Stimulated activated CD8-positive, alpha-beta memory T cell treated with anti-CD3 and anti-CD28 coated beads, Interleukin-7, amount 100 ng/mL, for 4 hours (primary cell): ENCODE measurements around the gene PMP22.
"Not testable (repeated sequence)": the region's sequence is repeated elsewhere in the genome, so short reads cannot be mapped to it uniquely, and the experiment has no call there.

Source experiments
- DNase-seq, 2 donors: peaks; one replicate each; pipeline ENCODE4 v3.0.0-alpha.2; 2020; ENCODE audit warnings: low read depth in 2 of 2

The PMP22 gene

DNA sequence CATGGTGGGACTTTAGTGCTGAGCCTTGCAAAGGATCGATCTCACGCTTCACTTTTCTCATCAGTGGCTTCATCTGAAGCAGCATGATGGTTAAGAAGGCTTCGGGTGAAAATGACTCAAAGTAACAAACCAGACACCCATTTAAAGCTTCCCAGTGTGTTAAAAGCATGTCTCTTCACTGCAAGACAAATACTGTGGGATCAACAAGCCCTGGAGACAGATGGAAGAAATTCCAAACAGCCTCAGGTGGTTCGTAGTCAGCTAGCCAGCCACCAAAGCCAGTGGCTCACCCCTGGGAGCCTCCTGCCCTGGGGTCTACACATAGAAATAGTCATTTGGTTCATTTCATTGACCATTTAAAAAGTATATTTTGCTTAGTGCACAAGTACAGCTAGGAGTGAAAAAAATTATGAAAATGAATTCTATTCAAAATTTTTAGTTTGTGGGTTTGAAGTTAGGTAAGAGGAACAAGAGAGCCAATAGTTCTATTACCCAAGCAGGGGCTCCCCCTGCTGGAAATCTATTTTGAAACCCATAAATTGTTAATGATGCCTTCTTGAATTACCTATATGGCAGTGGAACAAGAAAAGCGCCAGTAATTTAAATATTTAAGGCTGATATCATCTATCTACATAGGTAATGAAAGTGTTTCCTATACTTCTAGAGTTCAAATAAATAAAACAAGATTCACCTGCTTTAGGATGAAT lies 51.6 kb downstream of the PMP22 start:
- no peak for DNase-seq

- DNase-seq = no peak
Observed at GRCh38 chr17:15210247-15210646, 54.9 kb downstream of the PMP22 start.

GRCh38 chr17:15203062-15203461 lies 62.1 kb downstream of the PMP22 start:
- not testable (repeated sequence) for DNase-seq

DNA sequence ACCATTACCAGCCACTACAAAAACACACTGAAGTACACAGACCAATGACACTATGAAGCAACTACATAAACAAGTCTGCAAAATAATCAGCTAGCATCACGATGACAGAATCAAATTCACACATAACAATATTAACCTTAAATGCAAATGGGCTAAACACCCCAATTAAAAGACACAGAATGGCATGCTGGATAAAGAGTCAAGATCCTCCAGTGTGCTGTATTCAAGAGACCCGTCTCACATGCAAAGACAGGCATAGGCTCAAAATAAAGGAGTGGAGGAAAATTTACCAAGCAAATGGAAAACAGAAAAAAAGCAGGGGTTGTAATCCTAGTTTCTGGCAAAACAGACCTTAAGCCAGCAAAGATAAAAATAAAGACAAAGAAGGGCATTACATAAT lies 64.6 kb downstream of the PMP22 start:
- DNase-seq = not testable (repeated sequence)

GRCh38 chr17:15197229-15197628 lies 67.9 kb downstream of the PMP22 start:
- no peak for DNase-seq

DNA sequence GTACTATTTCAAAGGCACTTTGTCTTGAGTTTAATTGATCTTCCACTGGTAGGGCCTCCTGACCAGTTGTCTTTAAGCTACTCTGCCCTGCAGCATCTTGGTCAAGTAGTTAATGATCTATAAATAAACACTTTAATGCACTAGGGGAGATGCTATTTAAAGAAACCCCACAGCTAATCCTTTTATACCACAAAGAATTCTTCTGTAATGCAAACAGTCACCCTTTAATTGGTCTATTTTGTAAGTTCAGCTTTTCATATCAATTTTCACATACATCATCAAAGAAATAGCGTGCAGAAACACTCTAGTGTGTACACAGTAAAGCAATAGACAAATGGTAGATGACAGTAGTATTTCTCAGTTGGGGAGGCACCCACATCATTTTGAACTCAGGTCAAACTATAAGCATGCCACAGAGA lies 70.3 kb downstream of the PMP22 start:
- no peak for DNase-seq

DNA sequence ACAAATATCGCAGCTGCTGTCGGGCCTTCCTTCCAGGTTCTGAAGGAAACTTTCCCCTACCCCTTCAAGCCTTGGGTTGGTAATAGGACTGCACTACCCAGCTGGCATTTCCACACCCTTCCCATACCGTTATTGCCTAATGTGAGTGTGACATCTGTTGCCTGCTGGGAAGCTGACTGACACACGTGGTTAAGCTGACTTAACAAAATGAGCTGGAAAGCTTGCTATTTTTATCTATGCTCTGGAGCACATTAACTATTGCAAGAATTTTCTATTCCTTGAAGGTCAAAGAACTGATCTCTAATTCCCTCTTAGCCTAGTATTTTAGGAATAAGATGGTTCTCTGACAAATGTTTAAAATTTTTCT lies 79.5 kb downstream of the PMP22 start:
- DNase-seq = no peak

DNA sequence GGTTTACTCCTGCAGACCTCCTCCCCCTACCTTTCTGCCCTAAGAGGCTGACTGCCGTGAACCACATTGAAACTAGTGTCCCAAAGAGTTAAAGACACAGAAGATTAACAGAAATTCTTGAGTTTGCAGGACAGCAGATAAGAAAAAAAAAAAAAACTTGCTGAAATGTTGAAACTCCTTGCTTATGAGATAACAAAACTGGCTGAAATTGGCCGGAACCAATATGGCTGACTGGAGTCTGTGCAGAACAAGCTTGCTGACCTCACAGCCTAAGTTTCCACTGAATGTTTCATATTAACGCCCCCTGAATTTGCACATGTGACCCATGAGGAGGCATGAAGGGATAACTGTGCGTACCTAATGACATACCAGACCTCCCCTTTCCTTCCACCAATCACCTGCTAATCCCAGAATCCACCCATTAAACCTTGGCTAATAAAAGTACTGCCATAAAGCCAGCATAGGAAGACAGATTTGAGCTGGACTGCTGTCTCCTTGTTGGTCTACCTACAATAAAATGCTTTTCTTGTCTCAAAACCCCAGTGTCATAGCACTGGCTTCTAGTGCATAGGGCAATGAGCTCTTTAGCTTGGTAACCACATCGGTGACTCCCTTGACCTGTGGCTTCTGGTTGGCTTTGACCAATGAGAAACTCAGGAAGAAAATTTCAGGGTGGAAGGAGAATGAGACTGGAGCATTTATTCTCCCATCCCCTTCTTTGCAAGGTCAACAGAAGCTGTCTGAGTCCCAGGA lies 80.1 kb downstream of the PMP22 start:
- DNase-seq = no peak

- DNase-seq = no peak
Observed at GRCh38 chr17:15181816-15182215, 83.3 kb downstream of the PMP22 start.

- no peak for DNase-seq
Observed at GRCh38 chr17:15181333-15181732, 83.8 kb downstream of the PMP22 start.

- no peak for DNase-seq
Observed at GRCh38 chr17:15180121-15180561, 85.0 kb downstream of the PMP22 start.
